ENCODE measurements around the gene BHLHE41.
A peak's percentile ranks its signal among the peaks of the same experiment; 100 is the strongest.

Gene BHLHE41

GRCh38 chr12:26126340-26127284 lies 1.8 kb upstream of the BHLHE41 start:
- TF ChIP-seq, protein P1, sequence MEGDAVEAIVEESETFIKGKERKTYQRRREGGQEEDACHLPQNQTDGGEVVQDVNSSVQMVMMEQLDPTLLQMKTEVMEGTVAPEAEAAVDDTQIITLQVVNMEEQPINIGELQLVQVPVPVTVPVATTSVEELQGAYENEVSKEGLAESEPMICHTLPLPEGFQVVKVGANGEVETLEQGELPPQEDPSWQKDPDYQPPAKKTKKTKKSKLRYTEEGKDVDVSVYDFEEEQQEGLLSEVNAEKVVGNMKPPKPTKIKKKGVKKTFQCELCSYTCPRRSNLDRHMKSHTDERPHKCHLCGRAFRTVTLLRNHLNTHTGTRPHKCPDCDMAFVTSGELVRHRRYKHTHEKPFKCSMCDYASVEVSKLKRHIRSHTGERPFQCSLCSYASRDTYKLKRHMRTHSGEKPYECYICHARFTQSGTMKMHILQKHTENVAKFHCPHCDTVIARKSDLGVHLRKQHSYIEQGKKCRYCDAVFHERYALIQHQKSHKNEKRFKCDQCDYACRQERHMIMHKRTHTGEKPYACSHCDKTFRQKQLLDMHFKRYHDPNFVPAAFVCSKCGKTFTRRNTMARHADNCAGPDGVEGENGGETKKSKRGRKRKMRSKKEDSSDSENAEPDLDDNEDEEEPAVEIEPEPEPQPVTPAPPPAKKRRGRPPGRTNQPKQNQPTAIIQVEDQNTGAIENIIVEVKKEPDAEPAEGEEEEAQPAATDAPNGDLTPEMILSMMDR (IDR thresholded peaks at IDR 0.05): no peak
- Mint-ChIP-seq H3K4me3 (peak overlapping the region; percentile 90), H3K27me3 (ENCODE audit: low read depth, poor library complexity) (peaks cover 94% of the 10 kb centered on the region), H3K4me1 (peaks cover 44% of the 10 kb centered on the region), H3K27ac (no peak overlapping the region), H3K36me3 (ENCODE audit: low read depth) (no peaks in the 10 kb centered on the region), H3K9me3 (no peaks in the 10 kb centered on the region)
- DNase-seq: peak; percentile 84

DNA sequence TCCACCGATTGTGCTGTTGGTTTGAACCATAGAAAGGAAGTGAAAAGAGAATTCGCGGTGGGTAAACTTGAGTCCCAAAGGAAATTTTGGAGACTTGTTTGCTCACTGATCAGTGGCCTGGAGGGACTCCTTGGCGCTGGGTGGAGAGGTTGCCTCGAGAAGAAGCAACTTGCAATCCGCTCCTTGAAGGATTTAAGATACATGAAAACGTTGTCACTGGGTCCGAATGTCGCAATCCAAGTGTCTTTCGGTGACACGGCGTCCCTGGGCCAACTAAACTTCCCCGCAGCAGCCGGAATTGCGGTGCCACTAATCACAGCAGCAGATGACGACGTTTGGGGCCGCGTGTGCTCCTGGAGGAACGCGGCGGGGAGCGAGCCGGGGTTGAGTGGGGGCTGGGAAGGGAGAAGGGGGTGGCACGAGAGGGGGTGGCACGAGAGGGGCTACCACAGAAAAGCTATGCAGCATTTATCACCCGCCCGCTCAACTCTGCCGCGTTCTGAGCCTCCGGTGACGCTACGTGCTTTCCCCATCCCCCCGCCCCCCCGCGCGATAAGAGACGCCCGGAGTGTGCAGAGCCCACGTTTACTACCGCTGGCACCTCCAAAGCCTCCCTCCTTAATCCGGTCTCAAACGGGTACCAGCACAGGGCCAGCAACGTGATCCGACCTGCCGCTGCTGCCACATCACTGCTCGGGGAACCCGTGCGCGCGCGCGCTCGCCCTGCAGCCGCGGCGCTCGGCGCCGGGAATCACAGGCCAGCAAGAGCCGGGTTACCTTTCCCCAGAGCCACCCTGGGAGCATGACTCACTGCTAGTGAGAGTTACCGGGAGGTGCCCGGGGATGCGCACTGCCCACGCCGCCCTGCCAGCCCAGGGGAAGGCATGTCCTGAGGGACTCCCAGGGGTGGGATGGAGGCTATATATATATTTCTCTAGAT lies 833 bp upstream of the BHLHE41 start:
- peaks cover 94% of the 10 kb centered on the region for H3K27me3 Mint-ChIP-seq (ENCODE audit: low read depth, poor library complexity)

DNA sequence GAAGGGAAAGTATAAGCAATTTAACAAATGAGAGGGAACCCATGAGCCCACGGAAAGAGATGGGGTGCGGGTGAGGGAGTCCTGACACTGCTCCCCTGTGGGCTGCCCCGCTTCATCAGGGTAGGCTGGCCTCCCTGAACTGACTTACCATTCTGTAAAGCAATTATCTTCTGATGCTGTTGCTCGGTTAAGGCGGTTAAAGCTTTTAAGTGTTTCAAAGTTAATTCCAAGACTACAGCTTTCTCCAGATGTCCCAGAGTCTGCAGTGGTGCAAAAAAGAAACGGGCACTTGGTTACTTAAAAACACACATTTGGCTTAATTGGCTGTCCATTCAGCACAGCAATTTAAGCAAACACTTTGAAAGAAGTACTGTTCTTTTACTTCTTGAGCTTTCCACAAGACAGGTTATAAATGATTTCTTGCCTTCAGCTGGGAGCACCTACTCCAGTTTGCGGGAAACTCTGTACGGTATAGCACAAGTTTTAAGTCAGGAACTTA lies 1.3 kb downstream of the BHLHE41 start:
- Mint-ChIP-seq H3K4me1 (peaks cover 47% of the 10 kb centered on the region), H3K27ac (no peak overlapping the region), H3K36me3 (ENCODE audit: low read depth) (no peaks in the 10 kb centered on the region), H3K4me3 (peak overlapping the region; percentile 90), H3K9me3 (no peaks in the 10 kb centered on the region), H3K27me3 (ENCODE audit: low read depth, poor library complexity) (peaks cover 86% of the 10 kb centered on the region)
- TF ChIP-seq, protein P1 (IDR thresholded peaks at IDR 0.05): no peak
- DNase-seq: no peak

More for the DNA sequence above, 833 bp upstream of the BHLHE41 start:
- peak; percentile 73 for DNase-seq
- H3K27ac Mint-ChIP-seq: peak overlapping the region; percentile 82
- H3K36me3 Mint-ChIP-seq (ENCODE audit: low read depth): no peaks in the 10 kb centered on the region
- no peaks in the 10 kb centered on the region for H3K9me3 Mint-ChIP-seq
- TF ChIP-seq, protein P1 (IDR thresholded peaks at IDR 0.05): no peak
- peaks cover 47% of the 10 kb centered on the region for H3K4me1 Mint-ChIP-seq
- H3K4me3 Mint-ChIP-seq: peak overlapping the region; percentile 90

DNA sequence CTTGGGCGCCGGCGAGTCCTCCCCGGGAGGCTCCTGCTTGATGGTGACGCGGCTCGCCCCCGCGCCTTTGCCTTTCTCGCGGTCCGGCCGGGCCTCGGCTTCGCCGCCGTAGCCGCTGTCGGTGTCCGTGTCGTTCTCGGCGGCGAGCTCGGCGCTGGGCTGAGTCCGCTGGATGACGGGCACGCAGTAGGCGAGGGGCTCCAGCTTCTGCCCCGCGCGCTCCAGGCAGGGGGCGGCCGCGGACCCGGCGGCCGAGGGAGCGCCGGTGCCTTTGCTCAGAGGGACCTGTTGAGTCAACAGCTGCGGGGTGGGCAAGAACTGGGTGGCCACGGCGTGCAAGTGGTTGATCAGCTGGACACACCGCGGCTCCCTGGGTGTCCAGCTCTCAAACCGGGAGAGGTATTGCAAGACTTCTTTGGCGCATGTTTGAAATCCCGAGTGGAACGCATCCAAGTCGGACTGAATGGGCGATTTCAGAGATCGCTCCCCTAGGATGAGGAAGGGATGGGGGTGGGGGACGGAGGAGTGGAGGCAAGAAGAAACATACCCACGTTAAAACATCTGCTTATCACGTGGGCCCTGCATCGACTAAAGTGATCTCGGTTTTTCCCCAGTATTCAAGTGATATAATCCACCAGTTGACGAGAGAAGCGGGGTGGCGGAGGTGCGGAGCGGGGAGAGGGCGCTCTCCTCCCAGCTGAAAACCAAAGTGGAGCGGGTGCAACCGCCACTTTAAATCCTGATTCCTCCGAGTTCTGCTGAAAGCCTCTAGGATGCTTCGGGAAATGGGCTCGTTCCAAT lies 2.0 kb downstream of the BHLHE41 start:
- Mint-ChIP-seq H3K27me3 (ENCODE audit: low read depth, poor library complexity) (peaks cover 86% of the 10 kb centered on the region), H3K4me3 (peak overlapping the region; percentile 90), H3K9me3 (no peaks in the 10 kb centered on the region), H3K36me3 (ENCODE audit: low read depth) (no peaks in the 10 kb centered on the region), H3K27ac (no peak overlapping the region), H3K4me1 (peaks cover 47% of the 10 kb centered on the region)
- TF ChIP-seq, protein P1 (IDR thresholded peaks at IDR 0.05): no peak
- peak; percentile 73 for DNase-seq

DNA sequence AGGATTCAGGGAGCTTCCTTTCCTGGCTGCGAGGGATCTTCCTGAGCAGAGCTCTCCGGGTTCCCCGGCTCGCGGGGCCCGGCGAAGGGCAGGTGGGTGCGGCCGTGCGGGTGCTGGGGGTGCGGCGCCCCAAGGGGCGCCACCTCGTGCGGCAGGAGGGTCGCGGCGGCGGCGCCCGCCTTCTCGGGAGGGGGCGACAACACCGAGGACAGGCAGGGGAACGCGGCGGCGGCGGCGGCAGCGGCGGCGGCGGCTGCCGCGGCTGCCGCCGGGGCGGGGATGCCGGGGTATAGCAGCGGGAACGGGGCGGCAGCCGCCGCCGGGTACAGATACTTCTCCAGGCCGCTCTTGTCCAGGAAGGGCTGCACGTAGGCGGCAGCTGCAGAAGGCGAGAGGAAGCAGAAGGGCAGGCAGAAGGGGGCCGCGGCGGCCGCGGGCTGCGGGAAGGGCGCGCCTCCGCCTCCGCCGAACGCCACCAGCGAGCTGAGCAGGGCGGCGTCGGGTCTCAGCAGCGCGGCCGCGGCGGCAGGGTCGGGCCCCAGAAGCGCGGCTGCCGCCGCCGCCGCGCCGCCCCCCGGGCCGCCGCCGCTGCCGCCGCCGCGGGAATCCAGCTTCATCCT lies 2.7 kb downstream of the BHLHE41 start:
- no peak overlapping the region for H3K27ac Mint-ChIP-seq
- peak overlapping the region; percentile 72 for H3K4me3 Mint-ChIP-seq
- peaks cover 86% of the 10 kb centered on the region for H3K27me3 Mint-ChIP-seq (ENCODE audit: low read depth, poor library complexity)
- DNase-seq: peak; percentile 59
- TF ChIP-seq, protein P1 (IDR thresholded peaks at IDR 0.05): no peak
- no peaks in the 10 kb centered on the region for H3K9me3 Mint-ChIP-seq
- H3K36me3 Mint-ChIP-seq (ENCODE audit: low read depth): no peaks in the 10 kb centered on the region
- H3K4me1 Mint-ChIP-seq: peaks cover 41% of the 10 kb centered on the region
